GM08714 (cell line): ENCODE data around the gene CD151.

Experiments
- H3K4me3 ChIP-seq: fragments of 200-500 bp; sonication (Bioruptor generic); 2 replicates; pipeline ENCODE4 v1.5.1; 2014; ENCODE audit warnings: mild to moderate bottlenecking, low read length, inconsistent platforms
- ZNF274 ChIP-seq: IDR thresholded peaks from 2 replicates; pipeline ENCODE4 v1.6.1; 2012; ENCODE audit warnings: mild to moderate bottlenecking, low read depth, low read length

Gene CD151

DNA sequence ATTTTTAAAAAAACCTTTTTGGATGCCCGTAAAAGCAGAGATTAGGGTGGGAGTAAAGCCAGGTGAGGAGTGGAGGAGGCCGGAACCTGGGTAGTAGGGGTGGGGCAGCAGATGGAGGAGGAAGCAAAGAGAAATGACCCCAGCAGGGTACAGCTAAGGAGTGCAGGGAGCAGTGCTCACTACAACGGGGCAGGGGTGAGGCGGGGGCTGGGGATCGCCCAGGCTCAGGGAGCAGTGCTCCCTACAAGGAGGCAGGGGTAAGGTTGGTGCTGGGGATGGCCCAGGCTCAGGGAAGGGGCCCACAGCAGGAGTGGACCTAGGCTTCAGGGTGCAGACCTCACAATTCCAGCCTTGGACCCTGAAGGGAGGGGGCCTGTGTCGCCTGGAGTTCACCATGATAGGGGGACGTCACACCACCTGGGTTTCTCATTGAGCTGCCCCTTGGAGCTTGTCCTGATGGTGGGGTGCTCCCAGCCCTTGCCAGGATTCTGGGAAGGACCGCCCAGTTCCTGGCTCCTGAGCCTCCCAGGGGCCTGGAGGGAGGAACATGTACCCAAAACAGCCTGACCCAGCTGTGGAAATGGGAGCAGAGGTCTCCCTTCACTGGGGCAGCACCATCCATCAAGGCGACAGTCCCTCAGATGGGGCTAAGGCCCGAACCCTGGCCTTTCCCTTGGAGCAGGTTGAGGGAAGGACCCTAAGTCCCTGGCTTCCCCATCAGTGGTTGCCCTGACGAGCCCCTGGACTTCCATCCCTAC is 16.9 kb upstream of the CD151 start:
- no peak overlapping the region for H3K4me3 ChIP-seq
- no peak for TF ChIP-seq ZNF274

DNA sequence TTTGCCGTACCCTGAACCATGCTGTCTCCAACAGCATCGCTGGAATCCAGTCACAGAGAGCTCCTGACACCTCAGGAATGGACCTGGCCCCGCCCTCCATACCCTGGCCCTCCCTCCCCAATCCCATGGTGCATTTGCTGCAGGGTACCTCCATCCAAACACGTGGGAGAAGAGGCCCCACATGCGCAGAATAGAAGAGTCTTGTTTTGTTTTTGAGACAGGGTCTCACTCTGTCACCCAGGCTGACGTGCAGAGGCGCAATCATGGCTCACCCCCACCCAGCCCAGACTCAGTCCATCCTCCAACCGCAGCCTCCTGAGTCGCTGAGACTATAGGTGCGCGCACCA is 16.3 kb upstream of the CD151 start:
- no peak for TF ChIP-seq ZNF274
- H3K4me3 ChIP-seq, result no peak overlapping the region

DNA sequence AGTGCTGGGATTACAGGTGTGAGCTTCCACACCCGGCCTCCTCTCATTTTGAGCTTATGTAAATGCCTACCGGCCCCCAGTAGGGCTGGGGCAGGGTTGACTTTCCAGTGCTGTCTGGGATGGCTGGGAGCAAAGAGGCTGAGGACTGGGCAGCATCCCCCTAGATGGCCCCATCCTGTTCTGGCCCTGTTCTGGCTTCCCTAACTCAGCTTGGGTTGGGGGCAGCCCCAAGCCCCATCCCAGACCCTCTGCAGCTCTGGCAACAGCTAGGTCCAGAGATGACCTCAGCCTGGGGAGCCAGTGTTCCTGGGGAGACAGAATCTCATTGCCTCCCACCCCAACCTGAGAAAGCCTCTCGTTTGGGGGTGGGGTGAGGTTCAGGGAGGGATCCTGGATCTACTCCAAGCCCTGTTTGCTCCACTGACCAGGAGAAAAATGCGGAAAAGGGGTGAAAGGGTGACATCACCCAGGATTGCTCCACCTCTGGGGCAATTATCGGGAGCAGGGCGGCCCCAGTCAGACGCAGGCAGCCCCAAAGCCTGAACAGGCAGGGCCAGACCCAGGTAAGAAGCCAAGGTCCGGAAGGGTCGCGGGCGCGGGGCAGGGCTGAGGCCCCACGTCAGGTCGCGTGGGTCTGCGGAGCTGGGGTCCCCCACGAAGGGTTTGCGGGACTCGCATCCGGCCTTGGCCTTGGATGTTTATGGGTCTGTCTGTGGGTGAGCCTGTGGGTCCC is 14.2 kb upstream of the CD151 start, which contains the start of gene PNPLA2:
PNPLA2 (plus strand) TSS at position 519 of the 733 bp plus-strand sequence. CDS start 805 bp downstream, outside the sequence.
- no peak for TF ChIP-seq ZNF274

DNA sequence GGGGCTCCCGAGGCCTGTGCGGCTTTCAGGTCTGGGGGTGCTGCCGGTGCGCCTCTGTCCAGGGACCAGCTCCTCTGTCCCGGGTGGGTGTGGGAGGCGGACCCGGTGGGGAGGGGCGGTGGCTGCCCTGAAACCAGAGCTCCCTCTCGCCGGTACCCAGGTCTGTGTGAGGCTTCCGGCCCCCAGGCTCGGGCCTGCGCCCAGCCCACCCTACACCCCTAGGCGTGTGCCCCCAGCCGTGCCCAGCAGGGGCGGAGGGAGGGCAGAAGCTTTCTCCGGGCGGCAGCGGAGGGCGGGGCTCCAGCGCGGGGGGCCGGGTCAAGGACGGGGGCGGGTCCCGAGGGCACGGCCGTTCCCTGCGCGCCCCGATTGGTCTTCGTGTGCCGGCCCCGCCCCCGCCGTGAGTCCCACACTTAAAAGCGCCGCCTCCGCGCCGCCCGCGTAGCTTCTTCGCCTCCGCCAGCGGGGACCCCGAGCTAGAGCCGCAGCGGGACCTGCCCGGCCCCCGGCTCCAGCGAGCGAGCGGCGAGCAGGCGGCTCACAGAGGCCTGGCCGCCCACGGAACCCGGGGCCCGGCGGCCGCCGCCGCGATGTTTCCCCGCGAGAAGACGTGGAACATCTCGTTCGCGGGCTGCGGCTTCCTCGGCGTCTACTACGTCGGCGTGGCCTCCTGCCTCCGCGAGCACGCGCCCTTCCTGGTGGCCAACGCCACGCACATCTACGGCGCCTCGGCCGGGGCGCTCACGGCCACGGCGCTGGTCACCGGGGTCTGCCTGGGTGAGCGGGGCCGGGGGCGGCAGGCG is 13.4 kb upstream of the CD151 start:
- TF ChIP-seq ZNF274, result no peak
- H3K4me3 ChIP-seq, result peak overlapping the region; percentile 91; the same call in 1 of the 2 replicates

More for the DNA sequence above, 14.2 kb upstream of the CD151 start, which contains the start of gene PNPLA2:
- H3K4me3 ChIP-seq, result peak within 1 kb of the TSS; percentile 91; the same call in 1 of the 2 replicates

DNA sequence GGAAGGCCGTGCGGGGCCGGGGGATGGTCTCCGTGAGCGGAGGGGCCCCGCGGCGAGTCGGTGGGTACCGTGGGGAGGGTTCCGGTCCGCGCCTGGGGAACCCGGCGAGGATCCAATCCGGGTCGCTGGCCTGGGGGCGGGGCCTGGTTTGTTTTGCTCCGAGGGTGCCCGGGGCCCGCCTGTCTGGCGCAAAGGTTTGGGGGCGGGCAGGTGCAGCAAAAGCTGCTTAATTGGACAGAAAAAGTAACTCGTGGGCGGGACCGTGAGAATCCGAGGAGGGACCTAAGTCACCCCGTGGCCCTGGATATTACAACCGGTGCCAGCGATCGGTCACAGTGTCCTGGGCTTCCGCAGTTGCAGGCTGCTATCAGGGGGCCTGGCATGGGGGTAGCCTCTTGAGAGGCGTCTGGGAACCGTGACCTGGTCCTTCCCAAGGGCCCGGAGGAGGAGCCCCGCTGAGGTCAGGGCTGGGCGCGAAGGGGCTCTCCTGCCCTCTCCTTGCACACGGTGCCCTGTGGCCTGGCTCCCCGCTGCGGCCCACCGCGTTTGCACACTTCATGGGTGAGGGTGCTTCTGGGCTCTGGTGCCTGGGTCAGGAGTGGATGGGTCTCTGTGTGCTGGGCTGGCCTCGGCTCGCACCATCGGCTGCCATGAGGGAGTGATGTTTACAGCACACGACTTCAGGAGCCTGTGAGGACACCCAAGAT is 12.7 kb upstream of the CD151 start:
- TF ChIP-seq ZNF274, result no peak
- H3K4me3 ChIP-seq, result peak overlapping the region; percentile 91; the same call in 1 of the 2 replicates

DNA sequence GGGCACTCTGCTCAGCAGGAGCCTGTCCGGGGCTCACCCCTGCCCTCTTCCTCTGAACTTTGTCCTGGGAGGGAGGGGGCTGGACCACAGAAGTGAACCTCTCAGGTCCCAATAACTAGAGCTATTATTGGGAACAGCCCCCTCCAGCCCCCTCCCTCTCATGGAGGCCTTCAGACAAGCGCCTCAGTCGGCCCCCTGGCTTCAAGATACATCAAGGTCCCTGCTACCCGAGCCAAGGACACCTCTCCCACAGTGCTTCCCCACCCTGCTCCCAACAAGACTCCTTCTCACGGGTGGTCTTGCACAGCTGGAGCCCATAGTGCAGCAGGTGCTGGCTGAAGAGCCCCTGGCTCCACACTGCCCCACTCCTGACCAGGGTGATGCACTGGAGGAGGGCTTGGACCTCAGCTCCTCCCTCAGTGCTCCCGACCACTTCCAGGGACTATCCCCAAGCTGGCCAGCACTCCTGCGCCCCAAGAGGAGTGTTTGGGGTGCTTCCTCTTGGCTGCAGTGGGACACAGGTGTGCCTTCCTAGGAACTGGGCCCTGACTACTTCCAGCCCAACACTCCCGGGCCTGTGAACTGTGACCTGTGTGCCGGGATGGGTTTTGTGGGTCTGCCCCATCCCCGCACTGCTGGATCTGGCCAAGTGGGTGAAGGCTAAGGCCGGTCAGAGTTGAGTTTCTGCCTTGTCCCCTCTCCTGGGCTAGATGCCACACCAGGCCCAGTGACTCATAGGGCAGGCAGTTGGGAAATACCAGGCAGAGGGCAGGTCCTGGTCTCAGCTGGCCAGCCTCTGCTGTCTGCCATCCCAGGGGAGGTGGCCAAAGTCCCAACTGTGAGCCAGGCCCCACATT is 11.9 kb upstream of the CD151 start:
- H3K4me3 ChIP-seq, result peak overlapping the region; percentile 91; the same call in 1 of the 2 replicates
- TF ChIP-seq ZNF274, result no peak

DNA sequence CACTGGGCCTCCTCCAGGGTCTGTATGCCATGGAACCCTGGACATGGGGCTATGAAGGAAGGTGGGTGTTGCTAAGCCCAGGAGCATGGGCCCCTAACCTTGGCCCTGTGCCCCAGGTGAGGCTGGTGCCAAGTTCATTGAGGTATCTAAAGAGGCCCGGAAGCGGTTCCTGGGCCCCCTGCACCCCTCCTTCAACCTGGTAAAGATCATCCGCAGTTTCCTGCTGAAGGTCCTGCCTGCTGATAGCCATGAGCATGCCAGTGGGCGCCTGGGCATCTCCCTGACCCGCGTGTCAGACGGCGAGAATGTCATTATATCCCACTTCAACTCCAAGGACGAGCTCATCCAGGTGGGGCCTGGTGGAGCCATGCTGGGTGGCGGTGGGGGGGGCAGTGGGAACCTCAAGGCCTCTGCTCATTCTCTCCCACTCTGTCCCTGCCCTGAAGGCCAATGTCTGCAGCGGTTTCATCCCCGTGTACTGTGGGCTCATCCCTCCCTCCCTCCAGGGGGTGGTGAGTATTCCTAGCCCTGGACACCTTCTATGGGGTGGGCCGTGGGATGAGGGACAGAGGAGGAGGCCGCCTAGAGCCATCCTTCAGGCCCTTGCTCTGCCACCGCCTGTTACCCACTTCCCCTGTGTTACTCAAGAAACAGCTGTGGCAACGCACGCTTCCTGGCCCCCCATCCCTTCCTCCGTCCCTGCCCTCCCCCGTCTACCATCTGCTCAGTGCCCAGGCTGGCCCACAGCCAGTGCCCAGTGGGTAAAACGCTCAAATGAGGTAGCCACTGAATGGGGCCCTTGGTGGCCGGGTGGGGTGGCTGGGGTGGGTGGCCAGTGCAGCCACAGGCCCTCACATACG is 11.0 kb upstream of the CD151 start:
- H3K4me3 ChIP-seq, result no peak overlapping the region

DNA sequence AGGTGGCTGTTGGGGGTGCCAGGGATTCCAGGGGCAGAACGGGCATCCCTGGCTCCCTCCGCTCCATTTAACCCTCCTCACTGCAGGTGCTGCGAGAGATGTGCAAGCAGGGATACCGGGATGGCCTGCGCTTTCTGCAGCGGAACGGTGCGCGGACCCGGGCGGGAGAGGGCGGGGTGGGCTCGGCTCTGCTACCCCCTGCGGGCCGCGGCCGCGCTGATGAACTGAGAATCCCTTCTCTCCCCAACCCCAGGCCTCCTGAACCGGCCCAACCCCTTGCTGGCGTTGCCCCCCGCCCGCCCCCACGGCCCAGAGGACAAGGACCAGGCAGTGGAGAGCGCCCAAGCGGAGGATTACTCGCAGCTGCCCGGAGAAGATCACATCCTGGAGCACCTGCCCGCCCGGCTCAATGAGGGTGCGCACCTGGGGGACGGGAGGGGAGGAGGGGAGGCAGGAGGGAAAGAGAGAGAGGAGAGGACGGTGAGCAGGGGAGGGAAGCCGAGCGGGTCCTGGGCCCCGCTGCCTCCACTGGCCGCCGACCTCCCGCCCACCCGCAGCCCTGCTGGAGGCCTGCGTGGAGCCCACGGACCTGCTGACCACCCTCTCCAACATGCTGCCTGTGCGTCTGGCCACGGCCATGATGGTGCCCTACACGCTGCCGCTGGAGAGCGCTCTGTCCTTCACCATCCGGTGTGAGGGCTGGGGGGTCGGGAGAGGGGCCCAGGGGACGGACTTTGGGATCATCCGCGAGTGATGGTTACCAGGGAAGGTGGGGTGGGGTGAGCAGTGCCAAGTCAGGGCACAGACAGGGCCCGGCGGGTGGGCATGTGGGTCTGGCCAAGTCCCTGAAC is 9.1 kb upstream of the CD151 start:
- no peak overlapping the region for H3K4me3 ChIP-seq
- no peak for TF ChIP-seq ZNF274

More for the DNA sequence above, 11.0 kb upstream of the CD151 start:
- no peak for TF ChIP-seq ZNF274

DNA sequence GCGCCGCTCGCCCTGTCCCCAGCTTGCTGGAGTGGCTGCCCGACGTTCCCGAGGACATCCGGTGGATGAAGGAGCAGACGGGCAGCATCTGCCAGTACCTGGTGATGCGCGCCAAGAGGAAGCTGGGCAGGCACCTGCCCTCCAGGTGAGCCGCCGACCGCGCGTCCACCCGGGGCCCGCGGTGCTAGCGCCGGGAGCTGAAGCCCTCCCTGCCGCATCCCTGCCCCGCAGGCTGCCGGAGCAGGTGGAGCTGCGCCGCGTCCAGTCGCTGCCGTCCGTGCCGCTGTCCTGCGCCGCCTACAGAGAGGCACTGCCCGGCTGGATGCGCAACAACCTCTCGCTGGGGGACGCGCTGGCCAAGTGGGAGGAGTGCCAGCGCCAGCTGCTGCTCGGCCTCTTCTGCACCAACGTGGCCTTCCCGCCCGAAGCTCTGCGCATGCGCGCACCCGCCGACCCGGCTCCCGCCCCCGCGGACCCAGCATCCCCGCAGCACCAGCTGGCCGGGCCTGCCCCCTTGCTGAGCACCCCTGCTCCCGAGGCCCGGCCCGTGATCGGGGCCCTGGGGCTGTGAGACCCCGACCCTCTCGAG is 8.4 kb upstream of the CD151 start:
- no peak overlapping the region for H3K4me3 ChIP-seq
- no peak for TF ChIP-seq ZNF274

DNA sequence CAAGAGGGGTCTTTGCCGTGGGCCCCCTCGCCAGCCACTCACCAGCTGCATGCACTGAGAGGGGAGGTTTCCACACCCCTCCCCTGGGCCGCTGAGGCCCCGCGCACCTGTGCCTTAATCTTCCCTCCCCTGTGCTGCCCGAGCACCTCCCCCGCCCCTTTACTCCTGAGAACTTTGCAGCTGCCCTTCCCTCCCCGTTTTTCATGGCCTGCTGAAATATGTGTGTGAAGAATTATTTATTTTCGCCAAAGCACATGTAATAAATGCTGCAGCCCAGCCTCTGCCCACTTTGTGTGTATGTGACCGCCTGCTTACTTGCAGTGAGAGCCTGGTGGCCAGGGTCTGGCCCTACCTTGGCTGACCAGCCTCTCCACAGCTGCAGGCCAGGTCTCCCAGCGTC is 7.8 kb upstream of the CD151 start:
- no peak overlapping the region for H3K4me3 ChIP-seq
- TF ChIP-seq ZNF274, result no peak
